ENCODE results near the gene MAPK8. TPM values are rescaled to one million over a fixed set of nuclear protein-coding genes. Genes with fewer than 3 reads are reported as not detected.

The MAPK8 gene
- total and polyA plus RNA-seq, 2 of the 4 experiments (the other 2 are of a cell fraction), result 41.5 to 54.7 TPM

DNA sequence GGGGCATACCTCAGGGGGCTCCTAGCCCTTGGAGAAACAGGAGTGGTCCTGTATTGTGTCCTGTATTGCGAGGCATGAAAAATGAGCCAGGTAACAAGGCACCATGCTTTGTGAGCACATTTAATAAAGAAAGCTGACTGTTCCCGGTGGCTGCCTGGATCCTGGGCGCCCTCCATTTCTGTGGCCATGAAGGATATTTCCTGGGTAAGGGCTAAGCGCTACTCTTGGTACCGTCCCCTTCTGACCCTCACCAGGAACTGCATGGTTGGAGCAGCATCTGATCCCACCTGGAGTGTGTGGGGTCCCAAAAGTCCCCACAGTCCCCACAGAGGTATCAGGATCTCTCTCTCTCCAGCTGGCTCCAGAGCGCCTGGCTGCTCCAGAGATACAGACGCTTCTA is 139.5 kb downstream of the MAPK8 start:
- Histone ChIP-seq H3K18ac (ENCODE audit: low read depth, low read length) (no peak overlapping the region), H4K8ac (ENCODE audit: low read depth in 2 of 2, low read length in 2 of 2) (no peak overlapping the region), H3K14ac (replicated peaks; ENCODE audit: low read depth, low read length) (no peak overlapping the region), H3K4me2 (ENCODE audit: low read depth, low read length) (no peak overlapping the region), H2AFZ (replicated peaks; ENCODE audit: low read length, poor library complexity) (no peak overlapping the region), H4K91ac (ENCODE audit: insufficient read depth, low read depth, low read length) (no peak overlapping the region), H4K5ac (ENCODE audit: low read depth, low read length) (no peak overlapping the region), H3K23ac (ENCODE audit: low read depth, low read length) (no peak overlapping the region), H2AK5ac (ENCODE audit: low read depth, low read length) (no peak overlapping the region), H2BK120ac (ENCODE audit: low read depth, low read length) (no peak overlapping the region), H3K4ac (ENCODE audit: low read depth, low read length) (no peak overlapping the region), H3K9ac (ENCODE audit: low read depth, low read length) (no peak overlapping the region), H2AK9ac (replicated peaks; ENCODE audit: low read depth, low read length, poor library complexity) (no peak overlapping the region), H2BK5ac (ENCODE audit: low read depth, low read length, poor library complexity, severe bottlenecking) (no peak overlapping the region), H3K9me1 (ENCODE audit: insufficient read depth, low read length) (peaks cover 30% of the 10 kb centered on the region), H3K9me3 (ENCODE audit: control insufficient read depth, insufficient read depth, low read length) (no peaks in the 10 kb centered on the region), H3K27me3 (ENCODE audit: control insufficient read depth, insufficient read depth, low read length) (no peaks in the 10 kb centered on the region), H3K27ac (ENCODE audit: insufficient read depth, low read length) (no peak overlapping the region), H2BK20ac (ENCODE audit: low read depth, low read length) (no peak overlapping the region), H3K4me3 (ENCODE audit: insufficient read depth, low read depth, low read length) (no peak overlapping the region), H3K56ac (ENCODE audit: extremely low read depth, insufficient read depth, low read length) (no peak overlapping the region), H3K79me1 (ENCODE audit: low read depth in 1 of 2, low read length in 2 of 2) (peaks cover 8 to 50% of the 10 kb centered on the region in 2 experiments; a peak in 3 of 4 replicates), H4K20me1 (ENCODE audit: insufficient read depth, low read length) (peaks cover 28% of the 10 kb centered on the region), H2BK15ac (ENCODE audit: low read depth, low read length) (no peak overlapping the region), H3K4me1 (ENCODE audit: control insufficient read depth, insufficient read depth, low read length) (peaks cover 9% of the 10 kb centered on the region), H3K36me3 (ENCODE audit: control insufficient read depth, insufficient read depth, low read length) (peaks cover 8% of the 10 kb centered on the region; the same call in 1 of the 2 replicates)
- ChIA-PET CTCF (no interaction called here), POLR2A (ENCODE audit: unreplicated experiment) (no interaction called here)
- in situ Hi-C loops (cut with MboI; ENCODE audit: low sequenced_read_pairs) (no loop called here), dilution Hi-C loops (cut with HindIII; ENCODE audit: low sequenced_read_pairs, unreplicated experiment) (no loop called here), intact Hi-C loops (cut with micrococcal nuclease) (no loop called here)
- BruUV-seq (replicated peaks), result no TSS peak
- TF ChIP-seq FOS (IDR thresholded peaks at IDR 0.05; ENCODE audit: low read depth, low read length), result no peak
- no peak for TF ChIP-seq POLR2A (IDR thresholded peaks at IDR 0.05; ENCODE audit: low read depth, low read length)
- no peak for TF ChIP-seq MAFK (IDR thresholded peaks at IDR 0.05; ENCODE audit: low read depth, low read length)
- no peak for TF ChIP-seq CHD1 (IDR thresholded peaks at IDR 0.05; ENCODE audit: low read depth, low read length)
- no peak for TF ChIP-seq SMC3 (IDR thresholded peaks at IDR 0.05; ENCODE audit: low read depth, low read length)
- TF ChIP-seq RAD21 (IDR thresholded peaks at IDR 0.05; ENCODE audit: low read length), result no peak
- TF ChIP-seq MAZ (IDR thresholded peaks at IDR 0.05; ENCODE audit: borderline replicate concordance, low read depth, low read length), result no peak
- 100% methylated on average over 1 of the region's 7 CpGs; no CpG with 5 or more reads in 1 of the 2 experiments for WGBS, 2 experiments (ENCODE audit: extremely low coverage in 2 of 2, insufficient read length in 1 of 2)
- DNase-seq (no peak), ATAC-seq (ENCODE audit: low read depth) (no peak)

Measured in IMR-90 (cell line).